ENCODE results near the gene VSTM2L.
A peak's percentile ranks its signal among the peaks of the same experiment; 100 is the strongest.

The VSTM2L gene

GRCh38 chr20:37877832-37878772 lies 24.8 kb upstream of the VSTM2L start:
- FAIRE-seq, result no peak
- no peak for DNase-seq (ENCODE audit: extremely low spot score, insufficient read length, low read depth)

GRCh38 chr20:37878835-37879599 lies 23.9 kb upstream of the VSTM2L start:
- FAIRE-seq (no peak), DNase-seq (ENCODE audit: extremely low spot score, insufficient read length, low read depth) (no peak)

GRCh38 chr20:37879843-37880242 lies 23.1 kb upstream of the VSTM2L start:
- DNase-seq (ENCODE audit: extremely low spot score, insufficient read length, low read depth) (no peak), FAIRE-seq (no peak)

- FAIRE-seq (no peak), DNase-seq (ENCODE audit: extremely low spot score, insufficient read length, low read depth) (no peak)
These were observed 22.0 kb upstream of the VSTM2L start for GRCh38 chr20:37880726-37881591.

GRCh38 chr20:37881601-37882343 lies 21.2 kb upstream of the VSTM2L start:
- DNase-seq (ENCODE audit: extremely low spot score, insufficient read length, low read depth) (no peak), FAIRE-seq (no peak)

GRCh38 chr20:37882961-37883712 lies 19.8 kb upstream of the VSTM2L start:
- FAIRE-seq, result no peak

GRCh38 chr20:37885042-37885441 lies 17.9 kb upstream of the VSTM2L start:
- DNase-seq (ENCODE audit: extremely low spot score, insufficient read length, low read depth) (no peak), FAIRE-seq (no peak)

More at GRCh38 chr20:37882961-37883712, 19.8 kb upstream of the VSTM2L start:
- DNase-seq (ENCODE audit: extremely low spot score, insufficient read length, low read depth), result no peak

- FAIRE-seq (no peak), DNase-seq (ENCODE audit: extremely low spot score, insufficient read length, low read depth) (no peak)
These were observed 17.1 kb upstream of the VSTM2L start for GRCh38 chr20:37885593-37886503.

GRCh38 chr20:37886851-37887297 lies 16.1 kb upstream of the VSTM2L start:
- DNase-seq (ENCODE audit: extremely low spot score, insufficient read length, low read depth) (no peak), FAIRE-seq (peak; percentile 9)

- DNase-seq (ENCODE audit: extremely low spot score, insufficient read length, low read depth) (no peak), FAIRE-seq (no peak)
These were observed 14.3 kb upstream of the VSTM2L start for GRCh38 chr20:37888641-37889040.

- peak; percentile 35 for FAIRE-seq
These were observed 12.8 kb upstream of the VSTM2L start for GRCh38 chr20:37890108-37890507.

GRCh38 chr20:37890643-37891042 lies 12.3 kb upstream of the VSTM2L start:
- FAIRE-seq (no peak), DNase-seq (ENCODE audit: extremely low spot score, insufficient read length, low read depth) (no peak)

More at GRCh38 chr20:37890108-37890507, 12.8 kb upstream of the VSTM2L start:
- DNase-seq (ENCODE audit: extremely low spot score, insufficient read length, low read depth), result no peak

GRCh38 chr20:37892001-37892400 lies 10.9 kb upstream of the VSTM2L start:
- FAIRE-seq (no peak), DNase-seq (ENCODE audit: extremely low spot score, insufficient read length, low read depth) (no peak)

GRCh38 chr20:37893566-37894241 lies 9.2 kb upstream of the VSTM2L start:
- FAIRE-seq, result no peak
- DNase-seq (ENCODE audit: extremely low spot score, insufficient read length, low read depth), result no peak

- DNase-seq (ENCODE audit: extremely low spot score, insufficient read length, low read depth) (no peak), FAIRE-seq (no peak)
These were observed 8.5 kb upstream of the VSTM2L start for GRCh38 chr20:37894454-37894853.

- no peak for FAIRE-seq
- no peak for DNase-seq (ENCODE audit: extremely low spot score, insufficient read length, low read depth)
These were observed 7.8 kb upstream of the VSTM2L start for GRCh38 chr20:37895166-37895565.

- no peak for DNase-seq (ENCODE audit: extremely low spot score, insufficient read length, low read depth)
These were observed 5.9 kb upstream of the VSTM2L start for GRCh38 chr20:37896932-37897548.

More at GRCh38 chr20:37896932-37897548, 5.9 kb upstream of the VSTM2L start:
- FAIRE-seq, result no peak

Measured in GM18507 (cell line).